ENCODE data around the gene CES4A.
A peak's percentile ranks its signal among the peaks of the same experiment; 100 is the strongest.
"Not testable (repeated sequence)": the region's sequence is repeated elsewhere in the genome, so short reads cannot be mapped to it uniquely, and the experiment has no call there.

The CES4A gene

DNA sequence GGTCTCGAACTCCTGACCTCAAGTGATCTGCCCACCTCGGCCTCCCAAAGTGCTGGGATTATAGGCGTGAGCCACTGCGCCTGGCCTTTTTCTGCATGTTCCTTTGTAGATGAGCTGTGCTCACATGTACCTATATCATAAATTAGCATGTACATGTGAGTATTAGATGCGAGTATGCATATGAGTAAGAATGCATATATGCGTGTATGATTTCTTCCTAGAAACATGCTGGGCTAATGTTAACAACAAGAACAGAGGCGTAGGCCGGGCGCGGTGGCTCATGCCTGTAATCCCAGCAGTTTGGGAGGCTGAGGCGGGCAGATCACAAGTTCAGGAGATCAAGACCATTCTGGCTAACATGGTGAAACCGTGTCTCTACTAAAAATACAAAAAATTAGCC lies 5.2 kb downstream of the CES4A start:
- not testable (repeated sequence) for DNase-seq

DNA sequence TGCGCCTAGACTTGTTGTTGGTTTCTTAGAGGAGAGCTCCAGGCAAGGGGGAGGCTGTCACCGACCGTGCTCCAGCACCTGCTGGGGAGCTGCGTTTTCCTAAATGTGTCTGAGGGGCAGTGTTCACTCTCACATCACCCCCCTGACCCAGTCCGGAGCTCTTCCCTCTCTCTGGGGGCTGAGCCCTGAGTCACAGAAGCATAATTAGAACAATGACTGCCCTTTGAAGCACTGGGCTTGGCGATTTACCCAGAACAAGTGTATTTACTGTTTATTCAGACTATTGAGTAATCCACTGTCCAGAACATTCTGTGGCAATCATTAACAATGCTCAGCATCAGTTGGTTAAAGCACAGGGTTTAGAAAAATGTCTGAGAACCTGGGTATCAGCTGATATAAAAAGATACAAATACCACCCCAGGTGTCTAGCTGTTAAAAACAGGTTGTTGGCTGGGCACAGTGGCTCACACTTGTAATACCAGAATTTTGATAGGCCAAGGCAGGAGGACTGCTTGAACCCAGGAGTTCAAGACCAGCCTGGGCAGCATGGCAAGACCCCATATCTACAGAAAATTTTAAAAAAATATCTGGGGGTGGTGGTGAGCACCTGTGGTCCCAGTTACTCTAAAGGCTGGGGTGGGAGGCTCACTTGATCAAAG lies 8.1 kb downstream of the CES4A start:
- DNase-seq = no peak

GRCh38 chr16:66996983-66997358 lies 8.6 kb downstream of the CES4A start:
- DNase-seq = no peak

- peak; percentile 25 for DNase-seq
Measured at GRCh38 chr16:67000384-67001351, 12.3 kb downstream of the CES4A start.

- no peak for DNase-seq
Measured at GRCh38 chr16:67001726-67002125, 13.3 kb downstream of the CES4A start.

DNA sequence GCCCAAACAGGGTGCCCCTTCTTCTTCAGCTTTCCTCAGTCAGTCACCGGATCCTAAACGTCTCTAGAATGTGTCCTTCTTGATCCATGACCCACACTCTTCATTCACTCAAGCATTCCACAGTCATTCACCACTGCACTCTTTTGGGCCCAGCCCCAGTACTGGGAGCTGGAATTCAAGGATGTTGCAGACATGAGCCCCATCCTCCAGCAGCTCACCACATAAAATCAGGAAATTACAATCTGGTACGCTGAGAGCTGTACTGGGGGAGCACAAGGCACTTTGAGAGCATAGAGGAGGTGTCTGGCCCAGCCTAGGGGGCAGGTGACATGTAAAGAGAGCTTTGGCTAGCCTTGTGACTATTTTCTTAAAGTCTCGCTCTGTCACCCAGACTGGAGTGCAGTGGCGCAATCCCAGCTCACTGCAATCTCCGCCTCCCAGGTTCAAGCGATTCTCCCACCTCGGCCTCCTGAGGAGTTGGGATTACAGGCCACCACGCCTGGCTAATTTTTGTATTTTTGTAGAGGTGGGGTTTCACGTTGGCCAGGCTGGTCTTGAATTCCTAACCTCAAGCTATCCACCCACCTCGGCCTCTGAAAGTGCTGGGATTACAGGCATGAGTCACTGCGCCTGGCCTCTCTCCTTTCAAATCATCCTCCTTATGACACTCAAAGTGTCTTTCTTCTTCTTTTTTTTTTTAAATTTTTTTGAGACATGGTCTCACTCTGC lies 18.7 kb downstream of the CES4A start:
- DNase-seq = no peak

DNA sequence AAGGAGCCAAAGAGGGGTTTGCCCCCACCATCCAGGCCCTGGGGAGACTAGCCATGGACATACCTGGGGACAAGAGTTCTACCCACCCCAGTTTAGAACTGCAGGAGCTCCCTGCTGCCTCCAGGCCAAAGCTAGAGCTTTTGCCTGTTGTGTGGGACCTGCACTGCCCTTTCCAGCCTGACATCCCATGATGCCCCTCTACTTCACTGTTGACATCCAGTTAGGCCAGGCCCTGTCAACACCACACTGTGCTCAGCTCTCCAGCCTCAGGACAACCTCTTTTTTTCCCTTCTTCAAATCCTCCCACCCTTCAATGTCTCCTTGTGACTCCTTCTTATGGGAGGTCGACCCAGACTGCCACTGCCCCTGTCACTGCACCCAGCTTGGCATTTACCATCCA lies 20.8 kb downstream of the CES4A start:
- no peak for DNase-seq

- DNase-seq = no peak
Measured at GRCh38 chr16:67011274-67011673, 22.9 kb downstream of the CES4A start.

DNA sequence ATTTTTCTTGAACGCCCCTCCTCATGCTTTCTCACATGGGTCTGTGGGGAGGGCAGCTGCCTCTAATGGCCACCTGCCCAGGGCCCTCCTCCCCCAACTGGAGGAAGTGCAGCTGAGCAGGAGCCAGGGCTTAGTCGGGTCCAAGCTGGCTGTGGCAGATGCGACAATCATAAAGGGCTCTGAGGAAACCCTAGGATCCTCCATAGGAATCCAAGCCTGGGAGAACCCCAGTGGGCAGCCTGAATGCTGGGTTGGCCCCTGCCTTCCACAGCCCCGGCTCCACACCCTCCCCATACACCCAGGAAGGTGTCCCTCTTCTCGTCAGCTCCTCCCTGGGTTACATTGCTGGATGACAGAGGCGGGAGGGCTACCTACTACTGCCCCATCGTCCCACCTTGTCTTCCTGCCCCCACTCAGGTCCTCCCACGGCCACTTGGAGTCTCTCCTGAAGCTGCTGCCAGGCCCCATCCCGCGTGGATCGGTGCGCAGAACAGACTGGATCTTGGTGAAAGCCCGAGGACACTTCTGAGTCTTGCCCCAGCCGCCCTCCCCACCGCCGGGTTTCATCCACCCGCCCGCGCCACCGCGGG lies 24.9 kb downstream of the CES4A start:
- no peak for DNase-seq

GRCh38 chr16:67013823-67014633 lies 25.6 kb downstream of the CES4A start:
- peak; percentile 55 for DNase-seq

DNA sequence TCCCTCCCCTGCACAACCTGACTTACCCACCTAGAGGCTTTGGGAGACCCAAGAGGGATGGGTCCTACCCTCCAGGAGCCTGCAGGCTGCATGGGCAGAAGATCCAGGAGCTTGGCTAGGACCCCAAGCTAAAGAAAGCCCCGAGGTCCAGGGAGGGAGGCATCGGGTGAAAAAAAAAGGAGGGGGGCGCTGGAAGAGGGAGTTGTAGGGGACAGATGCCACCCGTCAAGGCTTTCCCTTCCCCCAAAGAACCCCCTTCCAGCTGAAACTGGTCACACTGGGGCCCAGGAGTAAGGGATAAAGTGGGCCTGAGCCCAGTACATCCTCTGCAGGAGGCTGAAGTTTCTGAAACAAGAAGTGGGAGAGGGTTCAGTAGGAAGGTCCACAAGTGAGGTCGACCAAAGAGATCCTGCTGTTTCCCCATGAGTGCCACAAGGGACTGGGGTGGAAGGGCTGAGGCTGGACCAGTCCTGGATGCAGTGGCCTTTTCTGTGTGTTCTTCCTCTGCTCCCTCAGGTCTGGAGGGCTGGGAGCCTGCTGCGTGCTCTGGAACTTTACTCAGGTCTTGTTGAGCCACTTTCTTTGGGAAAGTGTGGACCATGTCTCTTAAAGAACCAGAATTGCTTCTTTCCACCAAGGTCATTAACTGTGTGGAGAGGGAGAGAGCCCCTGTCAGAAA lies 26.4 kb downstream of the CES4A start:
- no peak for DNase-seq

- no peak for DNase-seq
Measured at GRCh38 chr16:67015313-67015731, 26.9 kb downstream of the CES4A start.

DNA sequence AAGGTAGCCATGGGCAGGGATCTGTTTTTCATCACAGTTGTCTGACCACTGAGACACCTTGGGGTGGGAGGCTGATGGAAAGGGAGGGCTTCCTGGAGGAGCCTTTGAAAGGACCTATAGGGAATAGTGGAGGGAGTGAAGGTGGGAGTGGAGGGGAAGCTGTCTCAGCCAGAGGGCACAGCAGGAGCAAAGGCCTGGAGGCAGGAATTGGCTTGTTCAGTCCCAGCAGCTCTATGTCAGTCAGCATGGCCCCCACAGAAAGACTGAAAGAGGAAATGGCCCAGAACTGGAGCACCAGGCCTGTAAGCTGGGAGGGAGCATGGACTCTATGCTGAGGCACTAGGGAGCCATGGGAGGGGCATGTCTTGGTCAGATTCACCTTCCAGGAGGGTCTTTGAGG lies 27.8 kb downstream of the CES4A start:
- DNase-seq = no peak

GRCh38 chr16:67016681-67017420 lies 28.5 kb downstream of the CES4A start:
- no peak for DNase-seq

DNA sequence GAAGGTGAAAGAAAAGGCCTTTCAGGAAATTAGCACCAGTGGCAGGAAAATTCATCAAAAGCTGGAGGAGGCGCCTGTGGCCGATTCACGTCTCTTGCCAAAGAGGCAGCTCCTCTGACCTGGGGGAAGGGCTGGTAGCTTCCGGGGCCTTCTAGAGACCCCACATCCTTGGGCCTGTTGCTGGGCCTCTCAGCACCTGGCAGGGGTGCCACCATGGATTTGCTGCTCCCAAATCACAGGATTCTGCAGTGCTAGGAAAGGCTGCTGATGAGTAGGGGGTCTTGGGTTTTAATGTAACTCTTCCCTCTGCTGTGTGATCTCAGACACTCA lies 29.0 kb downstream of the CES4A start:
- DNase-seq = no peak

GRCh38 chr16:67017810-67018488 lies 29.6 kb downstream of the CES4A start:
- peak; percentile 82 for DNase-seq

- DNase-seq = no peak
Measured at GRCh38 chr16:67019171-67019570, 30.8 kb downstream of the CES4A start.

DNA sequence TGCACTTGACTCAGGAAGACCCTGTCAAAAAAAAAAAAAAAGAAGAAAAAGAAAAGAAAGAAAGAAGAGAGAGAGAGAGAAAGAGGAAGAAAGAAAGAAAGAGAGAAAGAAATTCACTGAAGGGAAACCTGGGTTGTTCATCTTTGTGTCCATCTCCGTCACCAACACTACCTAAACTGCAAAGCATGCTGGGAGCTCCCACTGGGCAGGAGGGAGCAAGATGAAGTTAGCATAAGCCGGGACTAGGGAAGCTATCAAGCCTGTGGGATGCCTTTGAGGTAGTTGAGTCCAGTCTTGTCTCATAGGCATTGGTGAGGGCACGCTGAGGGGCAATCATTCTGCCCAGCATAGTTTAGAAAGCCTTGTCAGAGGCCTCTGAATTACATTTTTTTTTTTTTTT lies 32.9 kb downstream of the CES4A start:
- DNase-seq = no peak

DNA sequence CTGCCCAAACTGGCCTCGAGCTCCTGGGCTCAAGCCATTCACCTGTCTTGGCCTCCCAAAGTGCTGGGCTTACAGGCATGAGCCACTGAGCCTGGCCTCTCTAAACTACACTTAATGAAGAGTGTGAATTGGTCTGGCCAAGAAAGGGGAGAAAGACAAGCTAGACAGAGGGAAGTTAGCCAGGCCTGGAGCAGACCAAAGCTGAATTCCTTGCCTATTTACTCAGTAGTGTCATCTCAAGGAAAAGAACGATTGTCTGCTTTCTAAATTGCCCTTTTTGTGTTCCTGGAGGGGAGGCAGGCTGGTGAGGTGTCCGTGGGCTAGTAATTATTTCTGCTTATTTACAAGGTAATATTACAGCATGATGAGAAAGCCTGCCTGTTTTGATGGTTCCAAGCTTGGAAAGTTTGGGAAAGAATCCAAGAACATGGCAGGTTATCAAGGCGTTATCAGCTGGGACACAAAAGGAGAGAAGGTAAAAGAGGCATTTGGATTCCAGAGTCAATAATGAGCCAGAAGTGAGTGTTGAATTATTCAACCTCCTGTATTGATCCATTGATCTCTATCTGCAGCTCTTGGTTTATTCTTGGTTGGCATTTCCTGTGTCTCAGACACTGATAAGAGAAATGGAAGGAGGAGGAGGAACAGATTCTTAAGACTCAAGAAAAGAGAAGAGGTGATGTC lies 34.3 kb downstream of the CES4A start:
- no peak for DNase-seq

GRCh38 chr16:67023689-67024088 lies 35.3 kb downstream of the CES4A start:
- DNase-seq = no peak
